Nephron progenitor cell (in vitro differentiated cells): ENCODE measurements around the gene FRMD8.

Experiments
- DNase-seq: peaks from one replicate; pipeline ENCODE4 v3.0.0; 2021
- H3K27ac Mint-ChIP-seq: 2 replicates; pipeline ENCODE4 v1.8.0; 2021; ENCODE audit warnings: mild to moderate bottlenecking, moderate library complexity, mixed read lengths
- H3K27me3 Mint-ChIP-seq: 2 replicates; pipeline ENCODE4 v1.8.0; 2021; ENCODE audit warnings: mild to moderate bottlenecking, low read depth, mixed read lengths; ENCODE audit not compliant: poor library complexity
- H3K36me3 Mint-ChIP-seq: 2 replicates; pipeline ENCODE4 v1.8.0; 2021; ENCODE audit warnings: low read depth, mixed read lengths
- H3K4me1 Mint-ChIP-seq: 2 replicates; pipeline ENCODE4 v1.8.0; 2021; ENCODE audit warnings: mixed read lengths
- H3K4me3 Mint-ChIP-seq: 2 replicates; pipeline ENCODE4 v1.8.0; 2021; ENCODE audit warnings: mild to moderate bottlenecking, moderate library complexity, mixed read lengths
- H3K9me3 Mint-ChIP-seq: 2 replicates; pipeline ENCODE4 v1.8.0; 2021; ENCODE audit warnings: mild to moderate bottlenecking, moderate library complexity, mixed read lengths
- TF ChIP-seq, protein P1 (sequence below): fragments of 200-600 bp; sonication (generic); IDR thresholded peaks from 2 replicates; pipeline ENCODE4 v1.5.0; 2021; ENCODE audit warnings: antibody characterized with exemption

Gene FRMD8

DNA sequence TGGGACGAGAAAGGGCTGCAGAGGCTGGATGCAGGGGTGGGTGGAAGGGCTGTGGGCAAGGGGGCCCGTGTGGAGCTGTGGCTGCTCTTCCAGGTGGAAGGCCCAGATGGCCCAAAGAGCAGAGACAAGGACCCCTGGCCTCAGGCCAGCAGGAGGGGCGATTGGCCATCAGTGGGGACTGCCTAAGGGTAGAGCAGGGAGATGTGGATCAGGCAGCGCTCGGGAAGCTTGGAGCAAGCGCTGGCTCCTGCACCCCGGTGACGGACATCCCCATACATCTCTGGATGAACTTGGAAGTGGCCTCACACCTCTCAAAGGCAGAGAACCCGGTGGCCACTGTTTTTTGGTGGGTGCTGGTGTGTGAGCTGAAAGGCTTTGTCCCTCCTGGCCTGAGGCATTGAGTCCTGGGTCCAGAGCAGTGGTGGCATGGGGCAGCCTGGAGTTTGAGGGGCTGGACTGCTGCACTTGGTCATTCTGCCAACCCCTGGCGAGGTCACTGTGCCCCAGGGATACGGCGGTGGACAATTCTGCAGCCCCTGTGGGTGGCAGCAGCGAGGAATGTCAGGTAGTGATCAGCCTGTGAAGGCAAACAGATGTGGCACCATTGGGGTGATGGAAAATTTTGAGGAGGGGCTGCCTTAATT lies 5.9 kb downstream of the FRMD8 start:
- H3K4me3 Mint-ChIP-seq = no peak overlapping the region
- DNase-seq = no peak
- no peaks in the 10 kb centered on the region for H3K9me3 Mint-ChIP-seq
- peak overlapping the region; percentile 84 for H3K27ac Mint-ChIP-seq
- peaks cover 51% of the 10 kb centered on the region for H3K4me1 Mint-ChIP-seq
- TF ChIP-seq, protein P1, sequence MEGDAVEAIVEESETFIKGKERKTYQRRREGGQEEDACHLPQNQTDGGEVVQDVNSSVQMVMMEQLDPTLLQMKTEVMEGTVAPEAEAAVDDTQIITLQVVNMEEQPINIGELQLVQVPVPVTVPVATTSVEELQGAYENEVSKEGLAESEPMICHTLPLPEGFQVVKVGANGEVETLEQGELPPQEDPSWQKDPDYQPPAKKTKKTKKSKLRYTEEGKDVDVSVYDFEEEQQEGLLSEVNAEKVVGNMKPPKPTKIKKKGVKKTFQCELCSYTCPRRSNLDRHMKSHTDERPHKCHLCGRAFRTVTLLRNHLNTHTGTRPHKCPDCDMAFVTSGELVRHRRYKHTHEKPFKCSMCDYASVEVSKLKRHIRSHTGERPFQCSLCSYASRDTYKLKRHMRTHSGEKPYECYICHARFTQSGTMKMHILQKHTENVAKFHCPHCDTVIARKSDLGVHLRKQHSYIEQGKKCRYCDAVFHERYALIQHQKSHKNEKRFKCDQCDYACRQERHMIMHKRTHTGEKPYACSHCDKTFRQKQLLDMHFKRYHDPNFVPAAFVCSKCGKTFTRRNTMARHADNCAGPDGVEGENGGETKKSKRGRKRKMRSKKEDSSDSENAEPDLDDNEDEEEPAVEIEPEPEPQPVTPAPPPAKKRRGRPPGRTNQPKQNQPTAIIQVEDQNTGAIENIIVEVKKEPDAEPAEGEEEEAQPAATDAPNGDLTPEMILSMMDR = no peak
- H3K36me3 Mint-ChIP-seq = peaks cover 3% of the 10 kb centered on the region
- H3K27me3 Mint-ChIP-seq = no peaks in the 10 kb centered on the region

DNA sequence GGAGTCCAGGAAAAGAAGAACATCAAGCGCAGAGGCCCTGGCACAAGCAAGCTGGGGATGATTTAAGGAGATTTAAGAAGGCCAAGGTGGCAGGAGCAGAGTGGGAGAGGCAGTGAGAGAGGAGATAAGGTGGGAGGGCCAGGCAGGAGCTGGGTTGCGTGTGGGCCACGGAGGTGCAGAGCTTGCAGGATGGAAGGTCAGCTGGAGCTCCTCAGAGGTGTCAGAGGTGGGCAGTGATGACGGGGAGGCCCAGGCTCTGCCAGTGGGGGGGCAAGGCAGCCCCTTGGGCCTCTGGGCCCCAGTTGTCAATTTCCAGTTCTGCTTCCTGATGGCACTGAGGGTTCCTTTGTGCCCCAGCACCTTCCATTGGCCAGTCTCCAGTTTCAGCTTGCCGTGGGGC lies 6.5 kb downstream of the FRMD8 start:
- Mint-ChIP-seq H3K27ac (peak overlapping the region; percentile 84), H3K4me1 (peaks cover 54% of the 10 kb centered on the region), H3K4me3 (no peak overlapping the region), H3K27me3 (no peaks in the 10 kb centered on the region), H3K9me3 (no peaks in the 10 kb centered on the region), H3K36me3 (peaks cover 6% of the 10 kb centered on the region)
- DNase-seq = no peak
- TF ChIP-seq, protein P1 = no peak

DNA sequence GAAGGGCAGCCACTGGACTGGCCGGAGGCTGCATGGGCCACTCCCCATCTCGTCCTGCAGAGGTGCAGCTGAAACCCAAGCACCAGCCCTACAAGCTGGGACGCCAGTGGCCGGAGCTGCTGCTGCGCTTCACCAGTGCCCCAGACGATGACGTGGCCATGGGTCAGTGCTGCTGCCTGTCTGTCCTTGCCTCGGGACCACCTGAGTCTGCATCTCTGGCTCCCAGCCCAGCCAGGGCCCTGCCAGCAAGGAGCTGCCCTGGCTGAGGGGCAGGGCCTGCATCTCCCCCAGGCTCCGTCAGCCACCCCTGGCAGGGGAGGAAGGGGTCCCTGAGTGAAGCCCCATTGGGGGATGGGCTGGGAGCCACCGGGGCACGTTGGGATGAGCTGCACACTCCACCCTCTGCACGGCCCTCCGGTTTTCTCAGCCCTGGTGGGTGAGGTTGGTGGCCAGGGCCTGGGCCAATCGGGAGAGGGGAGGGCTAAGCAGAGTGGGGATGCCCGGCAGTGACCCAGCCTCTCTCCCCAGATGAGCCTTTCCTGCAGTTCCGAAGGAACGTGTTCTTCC lies 7.2 kb downstream of the FRMD8 start:
- Mint-ChIP-seq H3K27me3 (no peaks in the 10 kb centered on the region), H3K9me3 (no peaks in the 10 kb centered on the region), H3K36me3 (peaks cover 10% of the 10 kb centered on the region), H3K27ac (no peak overlapping the region), H3K4me1 (peaks cover 53% of the 10 kb centered on the region), H3K4me3 (no peak overlapping the region)
- TF ChIP-seq, protein P1 = no peak
- DNase-seq = no peak

DNA sequence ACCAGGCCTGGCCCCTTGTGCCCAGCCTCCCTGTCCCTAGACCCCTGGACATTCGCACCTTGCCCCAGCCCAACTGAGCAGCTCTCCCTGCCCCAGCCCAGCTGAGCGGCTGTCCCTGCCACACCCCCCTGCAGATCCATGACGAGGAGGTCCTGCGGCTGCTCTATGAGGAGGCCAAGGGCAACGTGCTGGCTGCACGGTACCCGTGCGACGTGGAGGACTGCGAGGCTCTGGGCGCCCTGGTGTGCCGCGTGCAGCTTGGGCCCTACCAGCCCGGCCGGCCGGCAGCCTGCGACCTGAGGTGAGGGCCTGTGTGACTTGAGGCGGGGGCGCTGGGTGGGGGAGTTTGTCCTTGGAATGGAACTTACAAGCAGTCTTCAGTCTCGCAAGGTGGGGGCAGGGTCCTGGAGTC lies 7.7 kb downstream of the FRMD8 start:
- no peaks in the 10 kb centered on the region for H3K27me3 Mint-ChIP-seq
- no peaks in the 10 kb centered on the region for H3K9me3 Mint-ChIP-seq
- DNase-seq = no peak
- peaks cover 11% of the 10 kb centered on the region for H3K36me3 Mint-ChIP-seq
- no peak overlapping the region for H3K27ac Mint-ChIP-seq
- TF ChIP-seq, protein P1 = no peak
- no peak overlapping the region for H3K4me3 Mint-ChIP-seq
- peaks cover 50% of the 10 kb centered on the region for H3K4me1 Mint-ChIP-seq

DNA sequence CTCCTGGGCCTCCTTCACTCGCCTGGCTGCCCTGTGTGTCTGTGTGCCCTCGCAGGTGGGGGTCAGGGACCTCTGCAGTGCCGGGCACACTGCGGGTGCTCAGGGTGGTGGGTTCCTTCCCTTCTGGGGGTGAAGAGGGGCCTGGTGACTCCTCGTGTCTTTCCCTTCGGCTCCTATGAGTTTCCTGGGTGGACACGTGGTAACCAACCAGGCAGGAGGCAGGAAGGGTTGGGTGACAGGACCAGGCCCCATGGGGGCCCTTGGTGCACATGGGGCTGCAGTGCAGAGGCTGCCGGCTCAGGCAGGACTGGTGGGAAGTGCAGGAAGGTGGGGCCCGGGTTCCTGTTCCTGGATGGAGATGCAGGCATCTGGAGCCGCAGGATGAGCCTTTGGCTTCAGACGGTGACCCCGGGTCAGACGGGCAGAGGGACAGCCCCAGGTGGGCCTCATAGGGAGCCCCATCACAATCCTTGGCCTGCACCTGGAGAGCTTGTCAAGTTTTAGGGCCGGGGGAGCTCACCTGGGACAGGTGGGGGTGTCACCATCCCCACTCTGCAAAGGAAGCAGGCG lies 9.6 kb downstream of the FRMD8 start:
- no peaks in the 10 kb centered on the region for H3K9me3 Mint-ChIP-seq
- no peak for DNase-seq
- H3K27ac Mint-ChIP-seq = no peak overlapping the region
- no peaks in the 10 kb centered on the region for H3K27me3 Mint-ChIP-seq
- TF ChIP-seq, protein P1 = no peak
- no peak overlapping the region for H3K4me3 Mint-ChIP-seq
- peaks cover 41% of the 10 kb centered on the region for H3K4me1 Mint-ChIP-seq
- peaks cover 11% of the 10 kb centered on the region for H3K36me3 Mint-ChIP-seq
